Measurements from ENCODE around the gene PPAN. TPM values are rescaled to one million over a fixed set of nuclear protein-coding genes. Genes with fewer than 3 reads are reported as not detected.
A peak's percentile ranks its signal among the peaks of the same experiment; 100 is the strongest.

The PPAN gene
- total RNA-seq, 2 experiments from 2014 or later = 165 to 171 TPM

DNA sequence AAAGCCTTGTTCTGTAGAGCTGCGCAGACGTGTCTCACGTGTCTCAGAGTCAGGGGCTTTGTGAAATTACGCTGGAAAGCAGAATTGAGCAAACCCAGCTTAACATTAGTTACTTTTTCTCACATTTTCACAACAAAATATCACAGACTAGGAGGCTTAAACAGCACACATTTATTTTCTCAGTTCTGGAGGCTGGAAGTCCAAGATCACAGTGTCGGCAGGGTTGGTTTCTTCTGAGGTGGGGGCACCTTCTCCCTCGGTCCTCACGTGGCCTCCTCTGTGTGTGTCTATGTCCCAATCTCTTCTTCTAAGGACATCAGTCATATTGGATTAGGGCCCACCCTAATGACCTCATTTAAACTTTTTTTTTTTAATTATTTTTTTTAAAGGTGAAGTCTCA, 18.3 kb downstream of the PPAN start:
- peaks cover 3% of the 10 kb centered on the region for H3K4me1 Mint-ChIP-seq (ENCODE audit: low read depth)
- POLR2A ChIA-PET = interaction anchor here (1.2 to 23.2 kb wide), 2 partner anchors 25 to 51 kb away, joined by 4 to 521 read pairs; partner anchors contain the start of genes ANGPTL6, P2RY11 and PPAN
- H3K27me3 Mint-ChIP-seq = no peaks in the 10 kb centered on the region
- DNase-seq (no peak), ATAC-seq (no peak)
- H3K36me3 Mint-ChIP-seq (ENCODE audit: low read depth) = peaks cover 10% of the 10 kb centered on the region
- intact Hi-C loops (cut with micrococcal nuclease) = no loop called here
- no peak overlapping the region for H3K27ac Mint-ChIP-seq
- H3K9me3 Mint-ChIP-seq = no peaks in the 10 kb centered on the region
- CTCF ChIA-PET = interaction anchor here (0.9 to 1.4 kb wide), 2 partner anchors 21 to 26 kb away, joined by 3 read pairs; no protein-coding TSS in a partner anchor
- TF ChIP-seq, protein P1, sequence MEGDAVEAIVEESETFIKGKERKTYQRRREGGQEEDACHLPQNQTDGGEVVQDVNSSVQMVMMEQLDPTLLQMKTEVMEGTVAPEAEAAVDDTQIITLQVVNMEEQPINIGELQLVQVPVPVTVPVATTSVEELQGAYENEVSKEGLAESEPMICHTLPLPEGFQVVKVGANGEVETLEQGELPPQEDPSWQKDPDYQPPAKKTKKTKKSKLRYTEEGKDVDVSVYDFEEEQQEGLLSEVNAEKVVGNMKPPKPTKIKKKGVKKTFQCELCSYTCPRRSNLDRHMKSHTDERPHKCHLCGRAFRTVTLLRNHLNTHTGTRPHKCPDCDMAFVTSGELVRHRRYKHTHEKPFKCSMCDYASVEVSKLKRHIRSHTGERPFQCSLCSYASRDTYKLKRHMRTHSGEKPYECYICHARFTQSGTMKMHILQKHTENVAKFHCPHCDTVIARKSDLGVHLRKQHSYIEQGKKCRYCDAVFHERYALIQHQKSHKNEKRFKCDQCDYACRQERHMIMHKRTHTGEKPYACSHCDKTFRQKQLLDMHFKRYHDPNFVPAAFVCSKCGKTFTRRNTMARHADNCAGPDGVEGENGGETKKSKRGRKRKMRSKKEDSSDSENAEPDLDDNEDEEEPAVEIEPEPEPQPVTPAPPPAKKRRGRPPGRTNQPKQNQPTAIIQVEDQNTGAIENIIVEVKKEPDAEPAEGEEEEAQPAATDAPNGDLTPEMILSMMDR (IDR thresholded peaks at IDR 0.05) = no peak
- H3K4me3 Mint-ChIP-seq = no peak overlapping the region

DNA sequence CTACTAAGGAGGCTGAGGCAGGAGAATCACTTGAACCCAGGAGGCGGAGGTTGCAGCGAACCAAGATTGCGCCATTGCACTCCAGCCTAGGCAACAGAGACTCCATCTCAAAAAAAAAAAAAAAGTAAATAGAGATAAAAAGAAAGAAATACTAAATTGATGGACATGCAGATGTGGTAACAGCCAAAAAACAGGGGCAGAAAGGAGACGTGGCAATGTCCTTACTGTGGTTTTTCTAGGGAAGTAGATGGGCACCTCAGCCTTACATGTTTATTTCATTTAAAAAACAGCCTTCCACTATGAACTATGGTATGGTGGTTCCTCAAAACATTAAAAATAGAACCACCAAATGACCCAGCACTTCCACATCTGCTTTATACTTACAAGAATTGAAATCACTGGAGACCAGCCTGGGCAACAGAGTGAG, 20.1 kb downstream of the PPAN start:
- ChIA-PET CTCF (interaction anchor here (1.5 kb wide), 1 partner anchor 28 kb away, joined by 3 read pairs; no protein-coding TSS in a partner anchor), POLR2A (interaction anchor here (1.5 to 23.2 kb wide), 2 partner anchors 10 to 27 kb away, joined by 3 to 521 read pairs; partner anchors contain the start of genes ANGPTL6, P2RY11 and PPAN)
- H3K27ac Mint-ChIP-seq = no peak overlapping the region
- H3K36me3 Mint-ChIP-seq (ENCODE audit: low read depth) = peaks cover 10% of the 10 kb centered on the region
- intact Hi-C loops (cut with micrococcal nuclease) = no loop called here
- DNase-seq (no peak), ATAC-seq (no peak)
- H3K27me3 Mint-ChIP-seq = no peaks in the 10 kb centered on the region
- no peak overlapping the region for H3K4me3 Mint-ChIP-seq
- no peaks in the 10 kb centered on the region for H3K9me3 Mint-ChIP-seq
- H3K4me1 Mint-ChIP-seq (ENCODE audit: low read depth) = no peaks in the 10 kb centered on the region
- TF ChIP-seq, protein P1 (IDR thresholded peaks at IDR 0.05) = no peak

DNA sequence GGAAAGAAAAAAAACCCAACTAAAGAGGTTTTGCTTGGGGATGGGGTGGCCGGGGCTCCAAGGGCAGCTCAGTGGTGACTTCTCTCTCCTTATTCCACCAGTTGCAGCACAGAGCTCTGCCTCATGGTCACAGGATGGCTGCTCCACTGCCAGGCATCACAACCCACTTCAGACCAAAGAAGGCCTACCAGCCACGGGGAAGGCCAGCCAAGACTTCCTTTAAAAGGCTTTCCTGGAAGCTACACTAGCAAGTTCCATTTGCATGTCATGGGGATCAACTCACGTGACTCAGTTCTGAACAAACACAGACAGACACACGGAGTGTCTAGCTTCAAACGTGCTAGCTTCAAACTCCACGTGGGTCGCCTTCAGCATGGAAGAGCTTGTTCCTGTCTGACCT, 26.7 kb downstream of the PPAN start:
- H3K4me1 Mint-ChIP-seq (ENCODE audit: low read depth) = no peaks in the 10 kb centered on the region
- no peak for DNase-seq
- intact Hi-C loops (cut with micrococcal nuclease) = no loop called here
- POLR2A ChIA-PET = interaction anchor here (0.6 to 2.0 kb wide), 5 partner anchors 18 to 76 kb away, joined by 3 to 6 read pairs (median 3); no protein-coding TSS in a partner anchor
- H3K27me3 Mint-ChIP-seq = no peaks in the 10 kb centered on the region
- H3K9me3 Mint-ChIP-seq = no peaks in the 10 kb centered on the region
- TF ChIP-seq, protein P1 (IDR thresholded peaks at IDR 0.05) = no peak
- CTCF ChIA-PET = interaction anchor here (1.2 kb wide), 1 partner anchor 48 kb away, joined by 3 read pairs; no protein-coding TSS in a partner anchor
- H3K4me3 Mint-ChIP-seq = no peak overlapping the region
- peak overlapping the region; percentile 45 for H3K27ac Mint-ChIP-seq
- no peak for ATAC-seq
- peaks cover 31% of the 10 kb centered on the region for H3K36me3 Mint-ChIP-seq (ENCODE audit: low read depth)

DNA sequence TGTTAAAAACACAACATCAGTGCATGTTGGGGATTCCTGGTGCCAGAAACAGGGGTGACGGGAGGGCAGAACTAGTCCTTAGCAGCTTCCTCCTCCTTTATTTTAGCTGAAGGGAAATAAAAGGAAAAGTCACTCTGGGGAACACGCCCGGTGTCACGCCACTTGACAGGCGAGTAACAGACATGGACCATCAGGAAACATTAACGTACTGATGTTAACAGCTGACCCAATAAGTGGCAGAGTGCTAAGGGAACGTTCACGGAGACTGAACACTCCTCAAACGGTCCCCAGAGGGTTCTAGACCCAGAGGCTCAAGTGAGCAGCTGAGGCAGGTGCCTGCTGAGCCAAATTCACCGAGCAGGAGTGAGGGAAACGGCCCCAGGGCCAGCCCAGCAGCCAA, 27.4 kb downstream of the PPAN start:
- TF ChIP-seq, protein P1 (IDR thresholded peaks at IDR 0.05) = no peak
- ATAC-seq (no peak), DNase-seq (no peak)

DNA sequence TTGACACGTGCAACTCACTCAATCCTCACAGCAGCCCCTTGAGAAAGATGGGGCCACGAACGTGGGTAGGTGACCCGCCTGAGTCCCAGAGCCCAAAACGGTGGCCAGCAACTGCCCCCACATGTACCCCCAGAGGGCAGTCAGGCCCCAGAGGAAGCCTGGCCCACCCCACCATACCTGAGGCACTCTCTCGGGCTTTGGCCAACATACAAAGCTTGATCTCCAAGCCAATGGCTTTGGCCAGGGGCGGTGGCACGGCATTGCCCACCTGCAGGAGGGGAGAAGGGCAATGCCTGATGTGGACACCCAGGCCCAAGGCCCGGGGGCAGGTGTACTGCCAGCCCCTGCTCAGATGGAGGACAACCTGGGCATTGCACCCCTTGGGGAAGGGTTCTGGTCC, 27.9 kb downstream of the PPAN start:
- Mint-ChIP-seq H3K9me3 (no peaks in the 10 kb centered on the region), H3K27me3 (no peaks in the 10 kb centered on the region), H3K27ac (no peak overlapping the region), H3K4me1 (ENCODE audit: low read depth) (no peaks in the 10 kb centered on the region), H3K4me3 (no peak overlapping the region), H3K36me3 (ENCODE audit: low read depth) (peaks cover 35% of the 10 kb centered on the region)
- intact Hi-C loops (cut with micrococcal nuclease) = no loop called here
- ATAC-seq = no peak
- no peak for DNase-seq
- TF ChIP-seq, protein P1 (IDR thresholded peaks at IDR 0.05) = no peak
- ChIA-PET POLR2A (interaction anchor here (0.8 to 2.0 kb wide), 3 partner anchors 14 to 27 kb away, joined by 3 to 6 read pairs (median 4); partner anchors contain the start of gene EIF3G), CTCF (no interaction called here)

More for the DNA sequence above, 27.4 kb downstream of the PPAN start:
- no peaks in the 10 kb centered on the region for H3K4me1 Mint-ChIP-seq (ENCODE audit: low read depth)
- ChIA-PET POLR2A (interaction anchor here (0.6 to 2.0 kb wide), 4 partner anchors 19 to 53 kb away, joined by 3 to 6 read pairs (median 4); no protein-coding TSS in a partner anchor), CTCF (no interaction called here)
- H3K27me3 Mint-ChIP-seq = no peaks in the 10 kb centered on the region
- H3K27ac Mint-ChIP-seq = no peak overlapping the region
- H3K9me3 Mint-ChIP-seq = no peaks in the 10 kb centered on the region
- intact Hi-C loops (cut with micrococcal nuclease) = no loop called here
- peaks cover 35% of the 10 kb centered on the region for H3K36me3 Mint-ChIP-seq (ENCODE audit: low read depth)
- H3K4me3 Mint-ChIP-seq = no peak overlapping the region
